Loucy (cell line): Measurements from ENCODE around the gene PRKCE.

ENCODE experiments used
- H2AFZ ChIP-seq: fragments of 200-600 bp; sonication (generic); 2 replicates; pipeline ENCODE4 v1.6.0; 2016; ENCODE audit warnings: antibody characterized with exemption, mild to moderate bottlenecking, low read length, moderate library complexity
- H3F3A ChIP-seq: fragments of 200-600 bp; 2 replicates; pipeline ENCODE4 v1.6.0; 2016; ENCODE audit warnings: antibody characterized with exemption, low read depth, mild to moderate bottlenecking
- H3K27me3 ChIP-seq: fragments of 200-600 bp; sonication (generic); 2 replicates; pipeline ENCODE4 v1.6.1; 2014; ENCODE audit warnings: low read length, mild to moderate bottlenecking; ENCODE audit not compliant: insufficient read depth, poor library complexity, severe bottlenecking
- H3K36me3 ChIP-seq: fragments of 200-600 bp; sonication (generic); 2 replicates; pipeline ENCODE4 v1.6.1; 2016; ENCODE audit warnings: low read length; ENCODE audit not compliant: insufficient read depth
- H3K4me1 ChIP-seq: fragments of 200-600 bp; sonication (generic); 2 replicates; pipeline ENCODE4 v1.5.1; 2014; ENCODE audit warnings: low read length, mild to moderate bottlenecking; ENCODE audit not compliant: insufficient read depth, poor library complexity, severe bottlenecking
- H3K4me2 ChIP-seq: fragments of 200-600 bp; sonication (generic); 2 replicates; pipeline ENCODE4 v1.6.0; 2014; ENCODE audit warnings: antibody characterized with exemption, low read length, low read depth, mild to moderate bottlenecking; ENCODE audit not compliant: poor library complexity, severe bottlenecking
- H3K4me3 ChIP-seq: fragments of 200-600 bp; sonication (generic); 2 replicates; pipeline ENCODE4 v1.5.1; 2014; ENCODE audit warnings: low read length, mild to moderate bottlenecking, mixed read lengths; ENCODE audit not compliant: poor library complexity, severe bottlenecking
- H3K79me2 ChIP-seq: fragments of 200-600 bp; sonication (generic); 2 replicates; pipeline ENCODE4 v1.6.1; 2014; ENCODE audit warnings: low read length; ENCODE audit not compliant: insufficient read depth
- H3K9ac ChIP-seq: fragments of 200-600 bp; sonication (generic); 2 replicates; pipeline ENCODE4 v1.6.0; 2014; ENCODE audit warnings: mild to moderate bottlenecking, low read depth, low read length, moderate library complexity; ENCODE audit not compliant: poor library complexity, severe bottlenecking
- H3K9me2 ChIP-seq: fragments of 200-600 bp; sonication (generic); replicated peaks from 2 replicates; pipeline ENCODE4 v1.6.1; 2016; ENCODE audit warnings: low read depth, low read length, mixed read lengths
- H3K9me3 ChIP-seq: fragments of 200-600 bp; sonication (generic); 2 replicates; pipeline ENCODE4 v1.6.1; 2014; ENCODE audit warnings: mild to moderate bottlenecking, antibody characterized with exemption, low read length, low read depth; ENCODE audit not compliant: insufficient read depth
- H4K20me1 ChIP-seq: fragments of 200-600 bp; sonication (generic); 2 replicates; pipeline ENCODE4 v1.6.0; 2014; ENCODE audit warnings: antibody characterized with exemption, low read length, mild to moderate bottlenecking; ENCODE audit not compliant: insufficient read depth, poor library complexity, severe bottlenecking
- CTCF ChIP-seq: fragments of 200-600 bp; sonication (generic); conservative IDR thresholded peaks from 2 replicates; pipeline ENCODE4 v1.5.1; 2014; ENCODE audit warnings: mild to moderate bottlenecking, antibody characterized with exemption, low read length
- EZH2phosphoT487 ChIP-seq: fragments of 200-600 bp; IDR thresholded peaks from 2 replicates; pipeline ENCODE4 v1.6.1; 2018; ENCODE audit warnings: antibody characterized with exemption, mild to moderate bottlenecking, moderate library complexity, borderline replicate concordance

PRKCE gene

GRCh38 chr2:46006473-46007025 lies 355.1 kb downstream of the PRKCE start:
- H3K4me1 ChIP-seq, result no peaks in the 10 kb centered on the region
- H3K9me2 ChIP-seq, result no peaks in the 10 kb centered on the region
- no peaks in the 10 kb centered on the region for H4K20me1 ChIP-seq
- H3K4me2 ChIP-seq, result no peak overlapping the region
- H3K27me3 ChIP-seq, result no peaks in the 10 kb centered on the region
- H3K79me2 ChIP-seq, result no peaks in the 10 kb centered on the region
- H2AFZ ChIP-seq, result no peak overlapping the region
- H3K9me3 ChIP-seq, result no peaks in the 10 kb centered on the region
- no peaks in the 10 kb centered on the region for H3F3A ChIP-seq
- no peak overlapping the region for H3K9ac ChIP-seq
- TF ChIP-seq CTCF, result no peak
- H3K4me3 ChIP-seq, result no peak overlapping the region
- peaks cover 75% of the 10 kb centered on the region; the same call in 1 of the 2 replicates for H3K36me3 ChIP-seq

GRCh38 chr2:46007412-46007811 lies 355.9 kb downstream of the PRKCE start:
- Histone ChIP-seq H3K9ac (no peak overlapping the region), H3K4me3 (no peak overlapping the region), H3F3A (no peaks in the 10 kb centered on the region), H3K9me3 (no peaks in the 10 kb centered on the region), H3K27me3 (no peaks in the 10 kb centered on the region), H4K20me1 (no peaks in the 10 kb centered on the region), H3K36me3 (peaks cover 75% of the 10 kb centered on the region; the same call in 1 of the 2 replicates), H3K4me2 (no peak overlapping the region), H3K4me1 (no peaks in the 10 kb centered on the region), H3K9me2 (no peaks in the 10 kb centered on the region), H3K79me2 (no peaks in the 10 kb centered on the region), H2AFZ (no peak overlapping the region)
- TF ChIP-seq EZH2phosphoT487 (no peak), CTCF (no peak)

GRCh38 chr2:46008091-46008870 lies 356.8 kb downstream of the PRKCE start:
- H3K36me3 ChIP-seq, result peaks cover 67% of the 10 kb centered on the region; the same call in 1 of the 2 replicates
- TF ChIP-seq EZH2phosphoT487, result no peak
- no peak for TF ChIP-seq CTCF
- no peak overlapping the region for H3K9ac ChIP-seq
- H2AFZ ChIP-seq, result no peak overlapping the region
- no peaks in the 10 kb centered on the region for H3F3A ChIP-seq
- no peaks in the 10 kb centered on the region for H3K79me2 ChIP-seq
- H3K4me3 ChIP-seq, result no peak overlapping the region
- H3K9me2 ChIP-seq, result no peaks in the 10 kb centered on the region
- no peaks in the 10 kb centered on the region for H3K4me1 ChIP-seq
- H3K4me2 ChIP-seq, result no peak overlapping the region
- H3K9me3 ChIP-seq, result no peaks in the 10 kb centered on the region
- H3K27me3 ChIP-seq, result no peaks in the 10 kb centered on the region
- H4K20me1 ChIP-seq, result no peaks in the 10 kb centered on the region
